GM21423 (cell line): ENCODE measurements around the gene DUSP21.
"Not testable (repeated sequence)": the region's sequence is repeated elsewhere in the genome, so short reads cannot be mapped to it uniquely, and the experiment has no call there.

Experiments used
- ATAC-seq: cut with Tn5 transposase; IDR thresholded peaks from one replicate; pipeline ENCODE4 v1.9.1; 2021; ENCODE audit warnings: mild to moderate bottlenecking, moderate library complexity; ENCODE audit not compliant: unreplicated experiment

The DUSP21 gene

DNA sequence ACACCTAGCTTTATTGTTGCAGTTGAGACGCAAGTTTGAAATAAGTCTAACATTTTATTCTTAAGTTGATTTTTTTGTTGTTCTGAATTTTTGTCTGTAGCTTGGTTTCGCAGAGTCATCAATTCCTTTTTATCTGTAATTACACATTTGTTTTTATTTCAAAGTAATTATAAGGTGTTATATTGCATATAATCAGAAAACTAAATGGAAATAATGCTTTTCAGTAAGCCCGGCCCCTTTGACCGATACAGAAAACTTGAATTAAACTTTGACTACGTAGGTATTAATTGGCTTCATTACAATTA lies 31.3 kb downstream of the DUSP21 start:
- no peak for ATAC-seq

DNA sequence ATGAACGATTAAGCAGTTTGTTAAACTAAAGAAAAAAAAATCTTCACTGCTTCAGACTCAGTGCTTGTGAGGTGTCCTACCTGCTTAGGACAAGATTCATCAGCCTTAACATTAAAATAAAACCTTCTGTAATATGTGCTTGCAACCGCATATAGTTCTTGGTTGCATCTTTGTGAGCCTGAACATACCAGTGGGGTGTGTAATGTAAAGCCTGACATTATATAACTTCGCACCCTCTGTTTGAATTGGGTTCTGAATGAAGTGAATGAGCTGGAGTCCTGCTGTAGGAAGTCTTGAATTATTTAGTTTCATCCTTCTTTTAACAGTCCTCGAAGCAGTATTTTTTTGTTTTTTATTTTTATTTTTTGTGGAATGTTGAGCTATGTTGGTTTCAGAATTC lies 32.3 kb downstream of the DUSP21 start:
- ATAC-seq: no peak

DNA sequence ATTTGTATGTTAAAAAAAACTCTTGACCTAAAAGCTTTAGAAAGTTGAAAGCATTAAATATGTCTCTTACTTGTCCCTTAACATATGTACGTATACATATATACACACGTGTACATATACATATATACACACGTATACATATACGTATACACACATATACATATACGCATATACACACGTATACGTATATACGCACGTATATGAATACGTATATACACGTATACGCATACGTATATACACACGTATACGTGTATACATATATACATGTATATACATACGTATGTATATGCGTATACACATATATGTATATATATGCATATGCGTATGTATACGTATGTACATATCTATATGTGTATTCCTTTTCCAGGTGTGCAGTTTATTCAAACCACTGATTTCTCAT lies 32.9 kb downstream of the DUSP21 start:
- no peak for ATAC-seq

DNA sequence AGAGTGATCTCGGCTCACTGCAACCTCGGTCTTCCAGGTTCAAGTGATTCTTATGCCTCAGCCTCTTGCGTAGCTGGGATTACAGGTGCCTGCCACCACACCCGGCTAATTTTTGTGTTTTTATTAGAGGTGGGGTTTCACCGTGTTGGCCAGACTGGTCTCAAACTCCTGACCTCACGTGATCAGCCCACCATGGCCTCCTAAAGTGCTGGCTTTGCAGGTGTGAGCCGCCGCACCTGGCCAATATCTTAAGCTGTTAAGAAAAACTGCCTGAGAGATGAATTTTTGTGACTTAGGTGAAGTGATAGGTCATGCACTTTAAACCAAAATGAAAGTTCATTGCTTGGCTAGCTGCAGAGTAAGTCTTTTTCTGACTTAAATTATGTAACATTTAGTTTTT lies 35.0 kb downstream of the DUSP21 start:
- ATAC-seq: no peak

DNA sequence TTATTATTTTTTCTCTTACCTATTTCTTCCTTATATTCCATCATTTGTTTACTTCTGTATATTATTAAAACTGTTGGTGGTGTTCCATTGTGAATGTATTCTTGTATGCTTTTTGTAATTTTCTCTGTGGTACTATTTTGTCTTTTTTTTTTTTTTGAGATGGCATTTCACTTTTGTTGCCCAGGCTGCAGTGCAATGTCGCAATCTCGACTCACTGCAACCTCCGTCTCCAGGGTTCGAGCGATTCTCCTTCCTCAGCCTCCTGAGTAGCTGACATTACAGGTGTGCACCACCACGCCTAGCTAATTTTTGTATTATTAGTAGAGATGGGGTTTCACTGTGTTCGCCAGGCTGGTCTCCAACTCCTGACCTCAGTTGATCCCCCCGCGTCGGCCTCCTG lies 37.7 kb downstream of the DUSP21 start:
- no peak for ATAC-seq

DNA sequence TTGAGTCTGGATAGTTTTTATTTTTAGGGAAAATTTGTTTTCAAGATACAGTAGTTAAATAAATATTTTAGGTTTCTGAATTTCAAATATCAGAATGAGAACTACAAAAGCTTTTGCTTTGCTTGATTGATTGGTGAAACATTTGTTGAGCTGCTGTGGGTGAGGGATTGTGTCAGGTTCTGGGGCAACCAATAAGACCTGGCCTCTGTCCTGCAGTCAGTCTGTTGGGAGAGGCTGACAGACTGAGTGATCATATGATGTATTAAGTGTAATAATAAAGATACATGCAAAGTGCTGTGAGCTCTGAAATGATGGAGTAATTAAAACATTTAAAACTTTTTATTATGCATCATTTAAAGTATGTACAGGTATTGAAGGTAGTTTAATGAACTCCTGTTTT lies 38.8 kb downstream of the DUSP21 start:
- no peak for ATAC-seq

DNA sequence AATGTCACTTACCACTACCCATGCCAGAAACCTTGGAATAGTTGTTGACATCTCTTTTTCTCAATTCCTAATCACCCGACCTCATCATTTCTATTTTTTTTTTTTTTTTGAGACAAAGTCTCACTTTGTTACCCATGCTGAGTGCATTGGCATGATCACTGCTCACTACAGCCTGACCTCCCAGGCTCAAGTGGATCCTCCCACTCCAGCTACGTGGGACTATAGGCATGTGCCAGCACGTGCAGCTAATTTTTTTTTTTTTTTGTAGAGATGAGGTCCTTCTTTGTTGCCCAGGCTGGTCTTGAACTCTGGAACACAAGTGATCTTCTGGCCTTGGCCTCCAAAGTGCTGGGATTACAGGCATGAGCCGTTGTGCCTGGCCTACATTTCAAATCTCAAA lies 41.1 kb downstream of the DUSP21 start:
- ATAC-seq: no peak

DNA sequence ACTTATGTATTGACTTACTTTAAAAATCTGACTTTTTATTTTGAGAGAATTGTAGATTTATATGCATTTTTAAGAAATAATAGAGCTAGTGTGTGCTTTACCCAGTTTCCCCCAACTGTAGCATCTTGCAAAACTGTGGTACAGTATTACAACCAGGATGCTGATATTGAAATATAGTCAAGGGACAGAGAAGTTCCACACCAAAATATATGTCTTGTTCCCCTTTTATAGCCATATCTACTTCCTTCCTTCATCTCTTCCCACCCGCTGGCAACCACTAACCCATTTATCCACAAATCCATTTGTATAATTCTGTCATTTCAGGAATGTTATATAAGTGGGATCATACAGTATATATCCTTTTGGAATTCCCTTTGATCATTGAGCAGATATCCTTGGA lies 46.0 kb downstream of the DUSP21 start:
- ATAC-seq: no peak

DNA sequence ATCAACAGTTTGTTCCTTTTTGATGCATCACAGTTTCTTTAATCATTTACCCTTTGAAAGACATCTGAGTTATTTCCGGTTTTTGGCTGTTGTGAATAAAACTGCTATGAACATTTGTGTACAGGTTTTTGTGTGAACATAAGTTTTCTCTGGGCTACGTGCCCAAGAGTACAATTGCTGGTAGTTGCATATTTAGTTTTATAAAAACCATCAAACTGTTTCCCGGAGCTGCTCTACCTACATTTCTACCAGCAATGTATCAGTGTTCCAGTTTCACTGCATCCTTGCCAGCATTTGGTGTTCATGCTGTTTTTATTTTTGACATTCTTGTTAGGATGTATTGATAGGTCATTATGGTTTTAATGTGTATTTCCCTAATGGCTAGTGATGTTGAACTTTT lies 46.4 kb downstream of the DUSP21 start:
- no peak for ATAC-seq

DNA sequence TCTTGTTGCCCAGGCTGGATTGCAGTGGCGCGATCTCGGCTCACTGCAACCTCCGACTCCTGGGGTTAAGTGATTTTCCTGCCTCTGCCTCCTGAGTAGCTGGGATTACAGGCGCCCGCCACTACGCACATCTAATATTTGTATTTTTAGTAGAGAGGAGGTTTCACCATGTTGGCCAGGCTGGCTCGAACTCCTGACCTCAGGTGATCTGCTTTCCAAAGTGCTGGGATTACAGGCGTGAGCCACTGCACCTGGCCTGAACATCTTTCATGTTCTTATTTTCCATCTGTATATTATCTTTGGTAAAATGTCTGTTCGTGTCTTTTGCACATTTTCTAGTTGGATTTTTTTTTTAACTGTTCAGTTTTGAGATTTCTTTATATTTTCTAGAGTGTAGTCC lies 46.9 kb downstream of the DUSP21 start:
- not testable (repeated sequence) for ATAC-seq

DNA sequence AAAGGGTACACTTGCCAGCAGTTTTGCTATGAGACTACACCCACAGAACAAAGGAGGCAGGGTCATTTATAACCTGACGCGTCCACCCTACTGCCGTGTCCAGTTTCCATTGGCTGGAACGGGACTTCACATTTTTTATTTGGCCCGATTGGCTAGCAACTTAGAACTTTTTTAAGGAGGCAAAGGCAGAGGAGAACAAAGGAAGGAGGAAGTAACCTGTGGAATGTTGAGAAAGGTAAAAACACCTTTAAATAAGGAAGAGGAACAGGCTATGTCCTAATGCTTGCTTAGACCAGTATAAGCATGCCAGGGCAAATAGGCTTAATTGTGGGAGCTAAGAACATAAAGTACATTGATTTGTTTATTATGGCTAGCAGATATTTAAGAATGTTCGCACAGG lies 47.8 kb downstream of the DUSP21 start:
- no peak for ATAC-seq
